Tibial nerve (tissue), 3 donors: ENCODE measurements around the gene ADAM10.

ENCODE experiments used
- CTCF ChIP-seq, 5 experiments: fragments of 200-600 bp in 3 of 5; fragments of 450-650 bp in 2 of 5; sonication (generic) in 3 of 5; IDR thresholded peaks; one replicate each; pipeline ENCODE4 v1.5.1; 2016 to 2019; ENCODE audit warnings: antibody characterized with exemption in 5 of 5, mild to moderate bottlenecking in 3 of 5, moderate library complexity in 2 of 5
- POLR2A ChIP-seq, 2 donors: fragments of 450-650 bp; IDR thresholded peaks; one replicate each; pipeline ENCODE4 v1.6.1; 2017; ENCODE audit warnings: antibody characterized with exemption in 2 of 2, mild to moderate bottlenecking in 2 of 2, moderate library complexity in 2 of 2

- TF ChIP-seq POLR2A (IDR thresholded peaks at IDR 0.05) (no peak), CTCF (IDR thresholded peaks at IDR 0.05) (no peak)
These were observed 30.0 kb upstream of the ADAM10 start for GRCh38 chr15:58779554-58779953.
